ENCODE measurements around the gene TMEM256. TPM values are rescaled to one million over a fixed set of nuclear protein-coding genes. Genes with fewer than 3 reads are reported as not detected.

TMEM256 gene
- total and polyA plus RNA-seq, 9 of the 15 experiments (the other 6 are each of a cell fraction or from before 2014, with no cell fraction given) = 43.4 to 177 (median 68.5) TPM

DNA sequence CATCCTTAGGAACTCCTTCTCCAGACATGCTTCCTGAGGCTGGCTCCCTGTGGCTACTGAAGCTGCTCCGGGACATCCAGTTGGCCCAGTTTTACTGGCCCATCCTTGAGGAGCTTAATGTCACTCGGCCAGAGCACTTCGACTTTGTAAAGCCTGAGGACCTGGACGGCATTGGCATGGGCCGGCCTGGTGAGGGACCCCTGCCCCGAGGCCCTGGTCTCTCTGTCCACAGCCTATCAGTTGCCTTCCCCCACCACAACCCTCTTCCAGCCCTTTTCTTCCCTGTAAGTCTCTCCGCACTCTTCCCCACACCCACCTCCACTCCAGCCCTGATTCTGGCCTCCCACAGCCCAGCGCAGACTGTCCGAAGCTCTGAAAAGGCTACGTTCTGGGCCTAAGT, 21.0 kb downstream of the TMEM256 start:
- Histone ChIP-seq H3K36me3 (ENCODE audit: control insufficient read depth, insufficient read depth, low read length) (no peaks in the 10 kb centered on the region), H3K9me1 (ENCODE audit: control insufficient read depth, insufficient read depth, low read length) (no peaks in the 10 kb centered on the region), H3K4me1 (replicated peaks in 1 of 2; ENCODE audit: control insufficient read depth in 2 of 2, insufficient read depth in 2 of 2, low read length in 2 of 2) (peaks cover 8 to 18% of the 10 kb centered on the region in 2 experiments; a peak in 4 of 5 replicates), H3K9me3 (replicated peaks; ENCODE audit: control insufficient read depth, insufficient read depth, low read depth, low read length) (peaks cover 2% of the 10 kb centered on the region; the same call in 1 of the 2 replicates), H2AFZ (ENCODE audit: low read depth, low read length) (no peak overlapping the region), H3K9ac (ENCODE audit: insufficient read depth in 1 of 2, low read depth in 2 of 2, low read length in 2 of 2) (no peak overlapping the region), H3K27me3 (ENCODE audit: control insufficient read depth in 2 of 2, insufficient read depth in 2 of 2, low read length in 2 of 2) (no peaks in the 10 kb centered on the region), H3K4me2 (ENCODE audit: insufficient read depth, low read length) (no peak overlapping the region), H3K79me2 (ENCODE audit: control insufficient read depth, insufficient read depth, low read length) (no peaks in the 10 kb centered on the region; the same call in 2 of the 3 replicates), H3K4me3 (no peak overlapping the region), H4K20me1 (replicated peaks; ENCODE audit: control insufficient read depth, insufficient read depth, low read length) (no peaks in the 10 kb centered on the region), H3K27ac (ENCODE audit: extremely low read depth, low read depth, low read length) (no peak overlapping the region)
- ChIA-PET CTCF (ENCODE audit: low intra/inter-chr PET ratio) (no interaction called here), POLR2A (interaction anchor here (0.6 kb wide), 1 partner anchor 49 kb away, joined by 3 read pairs; no protein-coding TSS in a partner anchor)
- intact Hi-C loops (cut with micrococcal nuclease) = no loop called here
- BruUV-seq (replicated peaks) = no TSS peak
- WGBS (ENCODE audit: insufficient coverage, low coverage, missing lambda C conversion rate) = 75% methylated on average over 4 of the region's 10 CpGs
- in situ Hi-C loops (cut with MboI) = no loop called here
- no peak for ATAC-seq
- FAIRE-seq = no peak
- no peak for DNase-seq (ENCODE audit: extremely low read depth in 1 of 4, low spot score in 3 of 4)
- TF ChIP-seq SREBF2 (CRISPR knock-in tag; IDR thresholded peaks at IDR 0.05) (no peak), PHF21A (IDR thresholded peaks at IDR 0.05; ENCODE audit: borderline replicate concordance, low read depth) (no peak), MTA3 (IDR thresholded peaks at IDR 0.05; ENCODE audit: borderline replicate concordance) (no peak), KLF1 (tag; IDR thresholded peaks at IDR 0.05) (no peak), ZNF79 (CRISPR knock-in tag; IDR thresholded peaks at IDR 0.05; ENCODE audit: low read depth) (no peak), CBFB (CRISPR knock-in tag; IDR thresholded peaks at IDR 0.05) (no peak), HDAC8 (tag; IDR thresholded peaks at IDR 0.05) (no peak), RBBP5 (IDR thresholded peaks at IDR 0.05; ENCODE audit: borderline replicate concordance, insufficient read depth, low read length, poor library complexity, severe bottlenecking) (no peak), ZNF175 (CRISPR knock-in tag; IDR thresholded peaks at IDR 0.05; ENCODE audit: low read depth) (no peak), CCAR2 (IDR thresholded peaks at IDR 0.05; ENCODE audit: low read depth, low read length) (no peak), BACH1 (tag; IDR thresholded peaks at IDR 0.05) (no peak), SIN3A (IDR thresholded peaks at IDR 0.05; ENCODE audit: borderline replicate concordance in 2 of 2, control insufficient read depth in 1 of 2, low read depth in 2 of 2, low read length in 2 of 2) (no peak), ZNF354B (CRISPR knock-in tag; IDR thresholded peaks at IDR 0.05) (no peak), LEF1 (IDR thresholded peaks at IDR 0.05) (no peak), NBN (IDR thresholded peaks at IDR 0.05; ENCODE audit: low read depth) (no peak), NFE2 (IDR thresholded peaks at IDR 0.05; ENCODE audit: low read depth) (no peak)
- TF ChIP-seq, protein P1, sequence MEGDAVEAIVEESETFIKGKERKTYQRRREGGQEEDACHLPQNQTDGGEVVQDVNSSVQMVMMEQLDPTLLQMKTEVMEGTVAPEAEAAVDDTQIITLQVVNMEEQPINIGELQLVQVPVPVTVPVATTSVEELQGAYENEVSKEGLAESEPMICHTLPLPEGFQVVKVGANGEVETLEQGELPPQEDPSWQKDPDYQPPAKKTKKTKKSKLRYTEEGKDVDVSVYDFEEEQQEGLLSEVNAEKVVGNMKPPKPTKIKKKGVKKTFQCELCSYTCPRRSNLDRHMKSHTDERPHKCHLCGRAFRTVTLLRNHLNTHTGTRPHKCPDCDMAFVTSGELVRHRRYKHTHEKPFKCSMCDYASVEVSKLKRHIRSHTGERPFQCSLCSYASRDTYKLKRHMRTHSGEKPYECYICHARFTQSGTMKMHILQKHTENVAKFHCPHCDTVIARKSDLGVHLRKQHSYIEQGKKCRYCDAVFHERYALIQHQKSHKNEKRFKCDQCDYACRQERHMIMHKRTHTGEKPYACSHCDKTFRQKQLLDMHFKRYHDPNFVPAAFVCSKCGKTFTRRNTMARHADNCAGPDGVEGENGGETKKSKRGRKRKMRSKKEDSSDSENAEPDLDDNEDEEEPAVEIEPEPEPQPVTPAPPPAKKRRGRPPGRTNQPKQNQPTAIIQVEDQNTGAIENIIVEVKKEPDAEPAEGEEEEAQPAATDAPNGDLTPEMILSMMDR (IDR thresholded peaks at IDR 0.05 in 2 of 3, conservative IDR thresholded peaks at IDR 0.05 in 1 of 3; ENCODE audit: insufficient read depth in 2 of 3, low read depth in 1 of 3, low read length in 3 of 3) = no peak
- TF ChIP-seq, protein P2, sequence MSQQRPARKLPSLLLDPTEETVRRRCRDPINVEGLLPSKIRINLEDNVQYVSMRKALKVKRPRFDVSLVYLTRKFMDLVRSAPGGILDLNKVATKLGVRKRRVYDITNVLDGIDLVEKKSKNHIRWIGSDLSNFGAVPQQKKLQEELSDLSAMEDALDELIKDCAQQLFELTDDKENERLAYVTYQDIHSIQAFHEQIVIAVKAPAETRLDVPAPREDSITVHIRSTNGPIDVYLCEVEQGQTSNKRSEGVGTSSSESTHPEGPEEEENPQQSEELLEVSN (IDR thresholded peaks at IDR 0.05; ENCODE audit: borderline replicate concordance in 1 of 2, extremely low read depth in 1 of 2, insufficient read depth in 1 of 2, insufficient read length in 1 of 2, low read depth in 1 of 2, low read length in 1 of 2, poor library complexity in 1 of 2, severe bottlenecking in 1 of 2) = no peak
- TF ChIP-seq, protein P3, sequence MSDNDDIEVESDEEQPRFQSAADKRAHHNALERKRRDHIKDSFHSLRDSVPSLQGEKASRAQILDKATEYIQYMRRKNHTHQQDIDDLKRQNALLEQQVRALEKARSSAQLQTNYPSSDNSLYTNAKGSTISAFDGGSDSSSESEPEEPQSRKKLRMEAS (CRISPR knock-in tag; IDR thresholded peaks at IDR 0.05) = no peak
